ENCODE data around the gene MSMP. TPM values are rescaled to one million over a fixed set of nuclear protein-coding genes. Genes with fewer than 3 reads are reported as not detected.

The MSMP gene
- total RNA-seq, 2 experiments from 2014 or later: 2.3 to 4.1 TPM

DNA sequence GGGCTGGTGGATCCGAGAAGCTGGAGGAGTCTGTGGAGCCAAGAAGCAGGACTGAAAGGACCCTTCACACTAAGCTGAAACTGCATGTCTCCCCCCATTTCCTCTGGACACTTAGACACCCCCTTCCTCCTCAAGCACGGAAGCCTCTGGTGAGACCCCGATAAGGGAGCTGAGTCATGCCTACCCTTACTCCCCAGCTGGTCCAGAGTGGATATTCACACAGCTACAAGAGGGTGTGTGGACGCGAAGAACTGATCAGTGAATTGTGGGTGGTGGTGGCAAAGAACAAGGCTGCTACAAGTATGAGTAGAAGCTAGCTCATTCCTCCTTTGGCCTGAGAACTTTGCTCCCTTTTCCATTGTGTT lies 26.4 kb downstream of the MSMP start:
- no peak for DNase-seq (ENCODE audit: low spot score)
- no peak for TF ChIP-seq EZH2phosphoT487 (IDR thresholded peaks at IDR 0.05; ENCODE audit: borderline replicate concordance, low read depth, low read length)
- no peak for TF ChIP-seq CTCF (conservative IDR thresholded peaks at IDR 0.05; ENCODE audit: low read length)
- CTCF ChIA-PET (ENCODE audit: unreplicated experiment): interaction anchor here (0.8 to 2.2 kb wide), 12 partner anchors 22 to 111 kb away, joined by 3 to 13 read pairs (median 4); partner anchors contain the start of genes ARHGEF39, GBA2 and RGP1
- BruUV-seq (replicated peaks): no TSS peak
- Histone ChIP-seq H3K4me1 (ENCODE audit: insufficient read depth, low read length, poor library complexity, severe bottlenecking) (peaks cover 48% of the 10 kb centered on the region), H3K4me3 (ENCODE audit: low read depth, low read length, poor library complexity, severe bottlenecking) (peak overlapping the region; percentile 89), H3K4me2 (ENCODE audit: low read length) (peak overlapping the region; percentile 97), H3K27ac (ENCODE audit: low read depth, low read length, poor library complexity, severe bottlenecking) (peak overlapping the region; percentile 46), H4K20me1 (ENCODE audit: insufficient read depth, low read length) (peaks cover 15% of the 10 kb centered on the region; the same call in 1 of the 2 replicates), H3K36me3 (ENCODE audit: insufficient read depth, low read length) (peaks cover 44% of the 10 kb centered on the region), H3K9me2 (ENCODE audit: insufficient read depth, low read length) (no peaks in the 10 kb centered on the region), H3K9me3 (ENCODE audit: low read length) (no peaks in the 10 kb centered on the region), H3K79me2 (ENCODE audit: insufficient read depth, low read depth, low read length) (peaks cover 51% of the 10 kb centered on the region), H2AFZ (ENCODE audit: low read length) (no peak overlapping the region)
- intact Hi-C loops (cut with micrococcal nuclease; ENCODE audit: unreplicated experiment): loop anchor here (2.0 kb wide), 1 partner anchor 69 kb away; the partner anchor contains the start of genes CCDC107 and RMRP
- POLR2A ChIA-PET: interaction anchor here (0.7 to 2.4 kb wide), 16 partner anchors 10 to 134 kb away, joined by 3 to 18 read pairs (median 4); partner anchors contain the start of genes ARHGEF39, CA9, GBA2 and RGP1

DNA sequence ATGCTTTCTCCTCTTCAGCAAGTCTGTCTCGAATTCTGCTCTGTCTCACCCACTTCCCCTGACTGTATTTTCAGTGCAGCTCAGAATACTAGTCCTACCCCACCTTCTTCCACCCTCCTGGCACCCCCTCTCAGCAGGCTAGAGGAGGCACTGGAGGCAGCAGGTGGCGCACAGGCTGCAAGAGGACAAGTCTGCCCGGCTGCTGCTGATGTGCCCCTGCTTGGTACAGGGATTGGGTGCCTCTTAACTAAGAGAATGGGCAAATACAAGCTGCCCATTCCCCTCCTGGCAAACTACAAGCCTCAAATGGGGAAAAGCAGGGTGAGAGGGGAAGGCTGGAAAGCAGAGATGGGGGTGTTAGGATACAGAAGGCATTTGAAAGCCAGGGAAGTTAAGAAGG lies 27.1 kb downstream of the MSMP start:
- Histone ChIP-seq H3K36me3 (ENCODE audit: insufficient read depth, low read length) (peaks cover 51% of the 10 kb centered on the region), H3K4me3 (ENCODE audit: low read depth, low read length, poor library complexity, severe bottlenecking) (peak overlapping the region; percentile 89), H3K9me3 (ENCODE audit: low read length) (no peaks in the 10 kb centered on the region), H3K4me1 (ENCODE audit: insufficient read depth, low read length, poor library complexity, severe bottlenecking) (peaks cover 48% of the 10 kb centered on the region), H3K79me2 (ENCODE audit: insufficient read depth, low read depth, low read length) (peaks cover 51% of the 10 kb centered on the region), H3K4me2 (ENCODE audit: low read length) (peak overlapping the region; percentile 97), H3K9me2 (ENCODE audit: insufficient read depth, low read length) (no peaks in the 10 kb centered on the region), H4K20me1 (ENCODE audit: insufficient read depth, low read length) (peaks cover 15% of the 10 kb centered on the region; the same call in 1 of the 2 replicates), H3K27ac (ENCODE audit: low read depth, low read length, poor library complexity, severe bottlenecking) (peak overlapping the region; percentile 46), H2AFZ (ENCODE audit: low read length) (no peak overlapping the region)
- no peak for TF ChIP-seq EZH2phosphoT487 (IDR thresholded peaks at IDR 0.05; ENCODE audit: borderline replicate concordance, low read depth, low read length)
- peak; percentile 75 for TF ChIP-seq CTCF (conservative IDR thresholded peaks at IDR 0.05; ENCODE audit: low read length)
- ChIA-PET CTCF (ENCODE audit: unreplicated experiment) (interaction anchor here (0.9 to 2.2 kb wide), 6 partner anchors 22 to 111 kb away, joined by 3 to 10 read pairs (median 4); partner anchors contain the start of genes GBA2 and RGP1), POLR2A (interaction anchor here (0.7 to 1.8 kb wide), 9 partner anchors 9 to 71 kb away, joined by 3 to 5 read pairs (median 3); partner anchors contain the start of genes GBA2 and RGP1)
- peak; percentile 72 for DNase-seq (ENCODE audit: low spot score)
- no TSS peak for BruUV-seq (replicated peaks)
- intact Hi-C loops (cut with micrococcal nuclease; ENCODE audit: unreplicated experiment): no loop called here

DNA sequence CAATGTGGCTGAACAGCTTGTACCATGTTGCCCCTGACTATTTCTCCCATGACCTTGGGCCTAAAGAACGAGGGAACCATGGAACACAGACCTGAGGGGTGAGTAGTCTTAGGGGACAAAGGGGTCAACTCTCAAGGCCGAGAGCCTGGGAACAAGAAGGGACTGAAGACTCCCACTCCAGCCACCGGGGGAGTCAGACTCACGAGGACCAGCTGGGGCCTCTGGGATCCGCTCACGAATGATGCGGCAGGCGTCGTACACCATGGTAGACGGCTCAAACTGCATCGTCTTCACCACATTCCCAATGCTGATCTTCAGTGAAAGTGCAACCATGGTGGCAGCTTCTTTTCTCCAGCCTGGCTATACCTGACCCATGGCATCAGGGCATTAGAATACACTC lies 28.7 kb downstream of the MSMP start:
- Histone ChIP-seq H3K4me3 (ENCODE audit: low read depth, low read length, poor library complexity, severe bottlenecking) (no peak overlapping the region), H3K9me3 (ENCODE audit: low read length) (no peaks in the 10 kb centered on the region), H3K36me3 (ENCODE audit: insufficient read depth, low read length) (peaks cover 67% of the 10 kb centered on the region), H3K79me2 (ENCODE audit: insufficient read depth, low read depth, low read length) (peaks cover 37% of the 10 kb centered on the region), H3K9me2 (ENCODE audit: insufficient read depth, low read length) (no peaks in the 10 kb centered on the region), H2AFZ (ENCODE audit: low read length) (no peak overlapping the region), H3K27ac (ENCODE audit: low read depth, low read length, poor library complexity, severe bottlenecking) (no peak overlapping the region), H4K20me1 (ENCODE audit: insufficient read depth, low read length) (peaks cover 15% of the 10 kb centered on the region; the same call in 1 of the 2 replicates), H3K4me1 (ENCODE audit: insufficient read depth, low read length, poor library complexity, severe bottlenecking) (peaks cover 40% of the 10 kb centered on the region), H3K4me2 (ENCODE audit: low read length) (no peak overlapping the region)
- ChIA-PET CTCF (ENCODE audit: unreplicated experiment) (no interaction called here), POLR2A (interaction anchor here (0.7 to 1.4 kb wide), 2 partner anchors 60 to 61 kb away, joined by 3 read pairs; partner anchors contain the start of gene ARHGEF39)
- BruUV-seq (replicated peaks): no TSS peak
- intact Hi-C loops (cut with micrococcal nuclease; ENCODE audit: unreplicated experiment): no loop called here
- no peak for DNase-seq (ENCODE audit: low spot score)
- TF ChIP-seq EZH2phosphoT487 (IDR thresholded peaks at IDR 0.05; ENCODE audit: borderline replicate concordance, low read depth, low read length): no peak
- no peak for TF ChIP-seq CTCF (conservative IDR thresholded peaks at IDR 0.05; ENCODE audit: low read length)
